OCI-LY3 (cell line): ENCODE results near the gene VRK3.

ENCODE experiments used
- EZH2phosphoT487 ChIP-seq: fragments of 200-600 bp; shearing (Covaris generic); IDR thresholded peaks from 2 replicates; pipeline ENCODE4 v1.6.1; 2018; ENCODE audit warnings: antibody characterized with exemption, mixed run types, low read depth
- TF ChIP-seq, protein P1 (sequence below): fragments of 200-600, 300-600 bp; sonication (generic); IDR thresholded peaks from 2 replicates; pipeline ENCODE4 v1.5.1; 2014; ENCODE audit warnings: antibody characterized with exemption, low read length, low read depth

- TF ChIP-seq, protein P1, sequence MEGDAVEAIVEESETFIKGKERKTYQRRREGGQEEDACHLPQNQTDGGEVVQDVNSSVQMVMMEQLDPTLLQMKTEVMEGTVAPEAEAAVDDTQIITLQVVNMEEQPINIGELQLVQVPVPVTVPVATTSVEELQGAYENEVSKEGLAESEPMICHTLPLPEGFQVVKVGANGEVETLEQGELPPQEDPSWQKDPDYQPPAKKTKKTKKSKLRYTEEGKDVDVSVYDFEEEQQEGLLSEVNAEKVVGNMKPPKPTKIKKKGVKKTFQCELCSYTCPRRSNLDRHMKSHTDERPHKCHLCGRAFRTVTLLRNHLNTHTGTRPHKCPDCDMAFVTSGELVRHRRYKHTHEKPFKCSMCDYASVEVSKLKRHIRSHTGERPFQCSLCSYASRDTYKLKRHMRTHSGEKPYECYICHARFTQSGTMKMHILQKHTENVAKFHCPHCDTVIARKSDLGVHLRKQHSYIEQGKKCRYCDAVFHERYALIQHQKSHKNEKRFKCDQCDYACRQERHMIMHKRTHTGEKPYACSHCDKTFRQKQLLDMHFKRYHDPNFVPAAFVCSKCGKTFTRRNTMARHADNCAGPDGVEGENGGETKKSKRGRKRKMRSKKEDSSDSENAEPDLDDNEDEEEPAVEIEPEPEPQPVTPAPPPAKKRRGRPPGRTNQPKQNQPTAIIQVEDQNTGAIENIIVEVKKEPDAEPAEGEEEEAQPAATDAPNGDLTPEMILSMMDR: no peak
- no peak for TF ChIP-seq EZH2phosphoT487
Observed at GRCh38 chr19:49946415-49946814, 78.8 kb downstream of the VRK3 start.
